K562 (cell line): ENCODE data around the gene CTSF. TPM values are rescaled to one million over a fixed set of nuclear protein-coding genes. Genes with fewer than 3 reads are reported as not detected.

Source experiments
- ARID4B ChIP-seq: sonication (generic); formaldehyde crosslinking; IDR thresholded peaks from 2 replicates; pipeline ENCODE4 v1.8.0; 2022; ENCODE audit warnings: mild to moderate bottlenecking, missing genetic modification reagents
- BRF2 ChIP-seq: IDR thresholded peaks from 3 replicates; pipeline ENCODE4 v1.6.1; 2011; ENCODE audit warnings: borderline replicate concordance, mild to moderate bottlenecking; ENCODE audit not compliant: insufficient read length, insufficient read depth
- ESRRA ChIP-seq: fragments of 450-650 bp; IDR thresholded peaks from 2 replicates; pipeline ENCODE4 v1.6.1; 2014; ENCODE audit warnings: low read depth, mild to moderate bottlenecking, moderate library complexity, borderline replicate concordance
- FIP1L1 ChIP-seq: fragments of 200-400 bp; formaldehyde crosslinking; IDR thresholded peaks from 2 replicates; pipeline ENCODE4 v1.6.1; 2018; ENCODE audit warnings: mild to moderate bottlenecking, low read depth, low read length; ENCODE audit not compliant: poor library complexity, severe bottlenecking
- GATA2 ChIP-seq: sonication (generic); formaldehyde crosslinking; IDR thresholded peaks from 2 replicates; pipeline ENCODE4 v1.4.0; 2020; ENCODE audit warnings: mild to moderate bottlenecking, missing genetic modification reagents
- KDM5B ChIP-seq: fragments of 200-600 bp; sonication (generic); IDR thresholded peaks from 2 replicates; pipeline ENCODE4 v1.6.1; 2012; ENCODE audit warnings: low read depth, mild to moderate bottlenecking, moderate library complexity, low read length, control low read depth, inconsistent platforms; ENCODE audit not compliant: insufficient replicate concordance
- NR2C2 ChIP-seq, 2 experiments: fragments of 200-800 bp in 1 of 2; sonication (Bioruptor generic) in 1 of 2; sonication (generic) in 1 of 2; formaldehyde crosslinking in 1 of 2; IDR thresholded peaks; 2 replicates each; pipeline versions ENCODE4 v1.6.1 to v1.8.0; 2016 to 2022; ENCODE audit warnings: mild to moderate bottlenecking in 1 of 2, missing compliant biosample characterization in 1 of 2, missing genetic modification characterization in 1 of 2, missing genetic modification reagents in 1 of 2
- PCBP1 ChIP-seq: fragments of 200-400 bp; formaldehyde crosslinking; IDR thresholded peaks from 2 replicates; pipeline ENCODE4 v1.6.1; 2018; ENCODE audit warnings: mild to moderate bottlenecking, low read depth, low read length; ENCODE audit not compliant: poor library complexity, severe bottlenecking
- PKNOX1 ChIP-seq: fragments of 450-650 bp; IDR thresholded peaks from 2 replicates; pipeline ENCODE4 v1.6.1; 2016
- SIN3B ChIP-seq: fragments of 450-650 bp; IDR thresholded peaks from 2 replicates; pipeline ENCODE4 v1.6.1; 2017; ENCODE audit warnings: low read depth, mild to moderate bottlenecking, moderate library complexity
- TAF9B ChIP-seq: fragments of 450-650 bp; IDR thresholded peaks from 2 replicates; pipeline ENCODE4 v1.6.1; 2018; ENCODE audit warnings: mild to moderate bottlenecking; ENCODE audit not compliant: partially characterized antibody
- TEAD1 ChIP-seq, 2 experiments: fragments of 450-650 bp in 1 of 2; sonication (generic) in 1 of 2; formaldehyde crosslinking; IDR thresholded peaks; 2 replicates each; pipeline versions ENCODE4 v1.4.0 to v1.8.0; 2020 to 2022; ENCODE audit warnings: mild to moderate bottlenecking in 2 of 2, missing genetic modification reagents in 1 of 2
- VEZF1 ChIP-seq: fragments of 200-800 bp; sonication (Bioruptor generic); IDR thresholded peaks from 2 replicates; pipeline ENCODE4 v1.6.1; 2017; ENCODE audit warnings: missing genetic modification characterization, missing compliant biosample characterization
- ZNF311 ChIP-seq: fragments of 250-450 bp; sonication (Bioruptor Pico); IDR thresholded peaks from 2 replicates; pipeline ENCODE4 v1.4.0; 2020; ENCODE audit warnings: mild to moderate bottlenecking, moderate library complexity
- polyA plus RNA-seq, 8 experiments: library from polyadenylated mRNA; depleted of rRNA in 4 of 8; stranded (reverse) in 5 of 8; unstranded in 3 of 8; fragments of >200 nt; fragmentation: Nextera tagmentation in 2 of 8; fragmentation: Illumina TruSeq in 1 of 8; extraction: Ambion mirVana in 2 of 8; extraction: Trizol in 1 of 8; gene quantifications; 2 replicates each; pipeline versions ENCODE4 v1.2.1 to v1.2.3, GENCODE V29; 2011 to 2014; ENCODE audit warnings: inconsistent platforms in 1 of 8, missing spikeins in 1 of 8
- total RNA-seq, 7 experiments: library from RNA; depleted of rRNA in 6 of 7; stranded (reverse); fragments of >200 nt in 6 of 7; fragmentation: Illumina TruSeq in 2 of 7; extraction: Trizol in 2 of 7; gene quantifications; 2 replicates each; pipeline versions ENCODE4 v1.2.1 to v1.2.3, GENCODE V29; 2011 to 2021; ENCODE audit warnings: low replicate concordance in 1 of 7

The CTSF gene
- total and polyA plus RNA-seq, 9 of the 15 experiments (the other 6 are each of a cell fraction or from before 2014, with no cell fraction given) = 0.41 to 10.5 (median 3.8) TPM

- TF ChIP-seq ARID4B (CRISPR knock-in tag) (peak; percentile 97), NR2C2 (CRISPR knock-in tag; IDR thresholded peaks at IDR 0.05) (no peak), NR2C2 (tag; IDR thresholded peaks at IDR 0.05) (no peak), ESRRA (no peak), ZNF311 (CRISPR knock-in tag) (no peak), KDM5B (peak; percentile 49), TEAD1 (CRISPR knock-in tag; IDR thresholded peaks at IDR 0.05) (peak in 1 of 2 experiments; percentile 74; a peak in 2 of 4 replicates), FIP1L1 (peak; percentile 68), SIN3B (peak; percentile 48; the same call in 1 of the 2 replicates), PKNOX1 (peak; percentile 99), GATA2 (CRISPR knock-in tag) (no peak), BRF2 (no peak), VEZF1 (CRISPR knock-in tag) (peak; percentile 92), PCBP1 (peak; percentile 76), TAF9B (no peak)
Measured at GRCh38 chr11:66545701-66546367, 22.6 kb downstream of the CTSF start, which contains the start of gene ZDHHC24 (continued).
